ENCODE results near the gene OAS2.
"Not testable (repeated sequence)": the region's sequence is repeated elsewhere in the genome, so short reads cannot be mapped to it uniquely, and the experiment has no call there.

OAS2 gene

DNA sequence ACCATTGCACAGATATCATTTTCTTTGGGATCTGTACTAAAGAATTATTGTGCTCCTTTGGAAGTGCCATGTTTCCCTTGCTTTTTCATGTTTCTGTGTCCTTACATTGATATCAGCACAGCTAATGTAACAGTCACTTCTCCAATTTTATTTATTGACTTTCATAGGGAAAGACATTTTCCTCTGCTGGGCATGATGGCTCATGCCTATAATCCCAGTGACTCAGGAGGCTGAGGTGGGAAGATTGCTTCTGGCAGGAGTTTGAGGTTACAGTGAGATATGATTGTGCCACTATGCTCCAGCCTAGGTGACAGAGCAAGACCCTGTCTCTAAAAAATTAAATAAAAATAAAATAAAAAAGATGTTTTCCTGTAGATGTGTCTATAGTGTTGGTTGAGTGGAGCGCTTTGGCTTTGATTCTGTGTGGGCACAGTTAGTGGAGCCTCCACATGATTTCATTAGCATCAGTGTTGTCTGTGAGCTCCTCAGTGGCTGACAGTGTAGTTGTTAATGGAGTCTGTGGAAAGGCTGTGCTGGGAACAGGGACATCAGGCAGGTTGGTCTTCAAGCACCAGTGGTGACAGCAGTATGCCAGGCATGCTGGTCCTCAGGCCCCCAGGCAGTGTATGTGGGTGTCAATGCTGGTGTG, 7.4 kb downstream of the OAS2 start:
- DNase-seq (ENCODE audit: low read depth in 2 of 2): no peak

DNA sequence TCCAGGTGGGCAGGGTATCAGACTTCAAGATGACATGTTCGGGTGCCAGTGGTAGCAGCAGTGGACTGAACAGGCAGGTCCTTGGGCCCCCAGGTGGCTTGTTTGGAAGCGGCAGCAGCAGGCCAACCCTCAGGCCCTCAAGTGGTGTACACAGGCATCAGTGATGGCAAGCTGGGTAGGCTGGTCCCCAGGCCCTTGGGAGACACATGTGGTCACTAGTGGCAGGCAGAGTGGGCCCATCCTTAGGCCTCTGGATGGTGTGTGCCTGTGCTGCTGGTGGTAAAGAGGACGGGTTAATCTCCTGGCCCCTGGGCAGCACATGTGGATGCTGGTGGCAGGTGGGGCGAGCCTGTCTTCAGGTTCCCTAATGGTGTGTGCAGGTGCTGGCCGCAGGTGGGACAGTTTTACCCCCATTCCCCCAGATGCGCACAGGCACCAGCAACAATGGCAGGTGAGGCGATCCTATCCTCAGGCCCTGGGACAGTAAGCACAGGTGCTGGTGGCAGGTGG, 8.0 kb downstream of the OAS2 start:
- DNase-seq (ENCODE audit: low read depth in 2 of 2): no peak

DNA sequence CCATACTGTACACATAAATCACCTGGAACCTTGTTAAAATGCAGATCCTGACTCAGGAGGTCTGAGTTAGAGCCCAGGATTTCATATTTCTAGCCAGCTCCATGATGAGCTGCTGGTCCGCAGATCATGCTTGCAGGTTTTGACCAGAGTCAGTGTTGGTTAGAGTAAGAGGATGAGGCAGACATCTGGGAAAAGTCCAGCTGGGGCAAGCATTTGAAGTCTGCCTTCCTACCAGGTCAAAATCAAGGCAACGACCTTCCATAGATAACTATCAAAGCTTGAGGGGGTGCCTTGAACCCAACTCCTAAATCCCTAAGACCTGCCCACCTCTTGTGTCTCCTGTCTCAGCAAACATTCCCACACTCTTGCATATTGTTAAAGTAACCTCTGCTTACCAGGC, 9.2 kb downstream of the OAS2 start:
- no peak for DNase-seq (ENCODE audit: low read depth in 2 of 2)

DNA sequence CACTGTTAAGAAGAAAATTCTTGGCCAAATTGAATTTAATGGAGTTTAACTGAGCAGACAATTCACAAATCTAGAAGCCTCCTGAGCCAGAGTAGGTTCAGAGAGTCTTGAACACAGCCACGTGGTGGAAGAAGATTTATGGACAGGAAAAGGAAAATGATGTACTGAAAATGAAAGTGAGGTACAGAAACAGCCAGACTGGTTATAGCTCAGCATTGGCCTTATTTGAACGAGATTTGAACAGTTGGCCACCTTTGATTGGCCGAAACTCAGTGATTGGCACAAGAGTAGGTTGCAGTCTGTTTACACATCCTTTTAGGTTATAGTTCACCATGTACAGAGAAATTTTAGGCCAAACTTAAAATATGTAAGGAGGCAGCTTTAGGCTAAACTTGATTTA, 9.9 kb downstream of the OAS2 start:
- DNase-seq (ENCODE audit: low read depth in 2 of 2): no peak

DNA sequence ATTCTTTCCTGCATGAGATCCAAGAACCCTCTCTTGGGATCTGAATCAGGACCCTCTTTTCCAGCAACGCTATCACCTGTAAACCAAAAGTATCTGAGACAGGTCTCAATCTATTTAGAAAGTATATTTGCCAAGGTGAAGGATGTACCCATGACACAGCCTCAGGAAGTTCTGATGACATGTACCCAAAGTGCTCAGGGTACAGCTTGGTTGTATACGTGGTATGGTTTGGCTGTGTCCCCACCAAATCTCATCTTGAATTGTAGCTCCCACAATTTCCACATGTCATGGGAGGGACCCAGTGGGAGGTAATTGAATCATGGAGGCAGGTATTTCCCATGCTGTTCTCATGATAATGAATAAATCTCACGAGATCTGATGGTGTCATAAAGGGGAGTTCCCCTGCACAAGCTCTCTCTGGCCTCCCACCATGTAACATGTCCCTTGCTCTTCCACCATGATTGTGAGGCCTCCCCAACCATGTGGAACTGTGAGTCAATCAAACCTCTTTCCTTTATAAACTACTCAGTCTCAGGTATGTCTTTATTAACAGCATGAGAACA, 10.6 kb downstream of the OAS2 start:
- DNase-seq (ENCODE audit: low read depth in 2 of 2): not testable (repeated sequence)

DNA sequence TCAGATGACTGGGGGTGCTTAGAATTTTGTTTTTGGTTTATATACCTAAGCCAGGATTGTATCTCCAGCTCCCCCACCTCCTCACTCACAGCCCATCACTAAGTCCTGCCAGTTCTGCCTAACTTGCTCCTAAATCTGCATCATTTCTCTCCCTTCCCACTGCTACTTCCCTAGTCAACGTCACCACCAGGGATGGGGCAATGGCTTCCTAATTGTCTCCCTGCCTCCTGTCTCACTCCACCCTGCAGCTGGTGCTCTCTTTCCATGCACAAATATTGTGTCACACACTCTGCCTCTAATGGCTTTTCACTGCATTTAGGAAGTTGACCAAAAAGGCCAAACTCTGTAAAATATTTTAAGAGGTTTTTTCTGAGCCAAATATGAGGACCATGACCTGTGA, 11.5 kb downstream of the OAS2 start:
- DNase-seq (ENCODE audit: low read depth in 2 of 2): no peak

DNA sequence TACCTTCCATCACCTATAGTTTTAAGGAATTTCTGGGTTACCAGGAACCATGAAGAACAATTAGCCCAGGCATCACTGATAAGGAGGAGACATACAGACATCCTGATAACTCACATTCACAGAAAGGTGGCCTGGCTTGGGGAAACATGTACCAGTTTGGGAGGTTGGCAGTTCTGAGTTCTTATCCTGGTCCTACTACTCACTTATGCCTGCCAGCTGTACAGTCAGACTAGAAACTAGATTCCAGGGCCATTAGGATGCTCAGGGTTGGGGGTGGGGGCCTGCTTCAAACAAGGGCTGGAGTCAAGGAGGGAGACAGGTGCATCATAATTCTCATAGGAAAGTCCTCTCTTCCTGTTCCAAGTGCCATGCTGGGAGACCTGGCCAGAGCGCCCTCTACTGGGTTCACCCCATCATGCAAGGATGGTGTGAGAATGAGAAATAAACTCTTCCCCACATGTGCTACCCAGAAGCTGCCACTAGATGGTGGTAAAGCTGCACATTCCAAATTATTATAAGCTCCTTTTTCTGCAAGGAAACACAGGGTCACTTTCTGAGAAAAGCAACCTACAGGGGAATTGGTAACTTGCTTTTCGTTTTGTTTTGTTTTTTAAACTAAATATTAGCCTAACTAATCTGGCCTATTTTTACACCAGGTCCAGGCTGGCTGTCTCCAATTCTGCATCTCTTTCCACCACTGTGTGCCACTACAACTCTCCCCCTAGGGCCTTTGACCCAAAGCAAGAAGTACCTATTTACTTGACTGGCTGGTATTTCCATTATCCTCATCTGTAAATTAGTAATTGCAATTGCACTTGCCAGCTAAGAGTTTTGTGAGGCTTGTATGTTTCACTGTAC, 14.5 kb downstream of the OAS2 start:
- DNase-seq (ENCODE audit: low read depth in 2 of 2): no peak

DNA sequence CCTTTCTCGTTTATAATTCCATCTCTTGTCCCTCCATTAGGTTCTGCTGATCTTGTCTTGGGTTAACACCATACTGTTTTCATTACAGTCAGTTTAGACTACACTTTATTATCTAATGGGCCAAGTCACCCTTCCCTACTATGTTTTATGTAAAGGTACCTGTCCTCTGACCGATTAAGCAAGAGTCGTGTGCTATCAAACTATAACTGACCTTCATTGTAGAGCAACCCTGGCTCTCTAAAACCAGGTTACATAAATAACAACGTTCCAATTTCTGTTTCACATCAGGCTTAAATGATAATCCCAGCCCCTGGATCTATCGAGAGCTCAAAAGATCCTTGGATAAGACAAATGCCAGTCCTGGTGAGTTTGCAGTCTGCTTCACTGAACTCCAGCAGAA, 16.7 kb downstream of the OAS2 start:
- no peak for DNase-seq (ENCODE audit: low read depth in 2 of 2)

DNA sequence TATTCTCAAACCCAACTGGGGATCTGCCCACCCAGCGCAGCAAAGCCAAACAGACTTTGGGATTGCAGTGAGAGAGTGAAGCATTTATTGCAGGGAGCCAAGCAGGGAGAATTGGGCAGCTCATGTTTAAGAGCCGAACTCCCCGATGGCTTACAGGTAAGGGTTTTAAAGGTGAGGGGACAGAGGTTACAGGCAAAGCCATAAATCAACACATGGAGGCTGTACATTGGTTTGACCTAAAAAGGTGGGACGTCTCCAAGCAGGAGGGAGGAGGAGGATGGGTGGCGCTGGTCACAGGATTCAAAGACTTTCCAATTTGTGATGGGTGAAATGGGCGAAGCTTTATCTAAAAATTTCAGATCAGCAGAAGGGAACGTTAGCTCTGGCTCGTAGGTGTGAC, 18.2 kb downstream of the OAS2 start:
- no peak for DNase-seq (ENCODE audit: low read depth in 2 of 2)

DNA sequence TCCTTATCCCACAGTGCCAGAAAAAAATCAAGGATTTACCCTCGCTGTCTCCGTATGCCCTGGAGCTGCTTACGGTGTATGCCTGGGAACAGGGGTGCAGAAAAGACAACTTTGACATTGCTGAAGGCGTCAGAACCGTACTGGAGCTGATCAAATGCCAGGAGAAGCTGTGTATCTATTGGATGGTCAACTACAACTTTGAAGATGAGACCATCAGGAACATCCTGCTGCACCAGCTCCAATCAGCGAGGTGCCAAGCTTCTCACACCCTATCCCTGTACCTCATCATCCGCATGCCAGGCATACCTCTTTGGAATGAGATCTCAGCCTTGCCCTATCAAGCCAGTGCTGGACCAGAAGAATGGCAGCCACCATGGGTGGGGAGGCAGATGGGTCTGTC, 19.2 kb downstream of the OAS2 start:
- DNase-seq (ENCODE audit: low read depth in 2 of 2): no peak

DNA sequence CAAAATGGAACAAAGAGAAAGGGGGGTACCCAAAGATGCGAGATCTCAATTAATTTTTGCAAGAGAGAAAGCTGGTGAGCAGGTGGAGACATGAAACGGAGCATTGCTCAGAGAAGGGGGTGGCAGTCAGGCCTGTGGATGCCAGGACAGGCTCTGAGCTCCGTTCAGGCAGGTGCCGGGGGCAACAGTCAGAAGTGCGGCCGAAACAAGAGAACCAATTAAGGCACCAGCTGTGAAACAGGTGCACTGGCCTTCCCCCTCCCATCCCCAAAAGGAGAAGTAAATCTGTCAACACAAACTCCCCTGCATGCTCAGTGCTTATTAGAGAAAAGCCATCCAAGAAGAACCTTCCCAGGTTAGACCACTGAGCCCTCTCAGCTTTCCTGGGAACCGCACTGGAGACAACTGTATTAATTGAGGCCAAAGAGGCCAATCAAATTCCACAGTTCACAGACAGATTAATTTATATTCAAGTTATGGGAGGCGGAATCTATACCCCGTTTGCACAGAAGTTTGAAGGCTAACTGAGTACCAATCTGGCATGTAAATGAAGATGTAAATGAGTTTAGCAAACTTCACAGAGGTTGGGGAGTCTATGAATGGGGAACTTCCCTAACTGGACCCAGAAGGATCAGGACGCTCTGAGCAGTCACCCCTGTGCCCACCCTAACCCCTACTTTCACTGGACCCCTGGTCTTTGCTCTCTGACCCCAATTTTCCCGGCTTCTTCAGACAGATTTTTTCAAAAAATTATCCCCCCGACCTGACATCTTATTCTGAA, 20.9 kb downstream of the OAS2 start:
- no peak for DNase-seq (ENCODE audit: low read depth in 2 of 2)

DNA sequence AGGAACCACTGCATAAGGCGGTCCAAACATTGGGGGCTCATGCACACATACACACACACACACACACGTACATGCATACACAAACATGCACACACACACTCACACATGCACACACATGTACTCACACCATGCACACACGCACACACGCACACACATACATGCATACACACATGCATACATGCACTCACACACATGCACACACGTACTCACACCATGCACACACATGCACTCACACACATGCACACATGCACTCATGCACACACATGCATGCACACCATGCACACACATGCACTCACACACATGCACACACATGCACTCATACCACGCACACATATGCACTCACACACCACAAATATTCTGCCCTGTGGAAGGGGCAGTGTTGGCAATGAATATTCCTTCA, 22.1 kb downstream of the OAS2 start:
- no peak for DNase-seq (ENCODE audit: low read depth in 2 of 2)

DNA sequence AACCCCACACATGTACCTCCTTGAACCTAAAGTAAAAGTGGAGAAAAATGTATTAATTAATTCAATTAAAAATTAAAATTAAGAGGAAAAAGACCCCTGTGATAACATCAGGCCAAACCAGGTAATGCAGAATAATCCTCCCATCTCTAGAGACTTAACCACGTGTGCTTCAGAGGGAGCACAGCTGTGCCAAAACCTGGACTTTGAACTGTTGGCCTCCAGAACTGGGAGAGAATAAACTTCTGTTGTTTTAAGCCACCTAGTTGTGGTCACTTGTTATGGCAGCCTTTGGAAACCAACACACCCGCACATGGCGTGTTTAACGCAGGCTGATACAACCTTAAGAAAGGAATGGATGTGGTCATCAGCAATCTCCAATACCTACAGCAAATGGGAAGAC, 23.8 kb downstream of the OAS2 start:
- DNase-seq (ENCODE audit: low read depth in 2 of 2): no peak

DNA sequence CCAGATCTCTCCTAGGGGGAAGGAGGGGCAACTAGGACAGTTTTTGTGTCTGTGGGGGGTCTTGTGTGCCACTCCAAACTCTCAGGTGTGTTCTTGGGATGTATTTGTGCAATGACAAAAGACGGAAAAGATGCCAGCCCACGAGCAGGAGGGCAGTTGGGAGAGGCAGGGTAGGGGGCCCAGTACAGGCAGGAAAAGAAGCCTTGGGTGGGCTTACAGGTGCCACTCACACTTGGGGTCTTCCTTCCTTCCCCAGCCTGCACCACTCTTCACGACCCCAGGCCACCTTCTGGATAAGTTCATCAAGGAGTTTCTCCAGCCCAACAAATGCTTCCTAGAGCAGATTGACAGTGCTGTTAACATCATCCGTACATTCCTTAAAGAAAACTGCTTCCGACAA, 24.4 kb downstream of the OAS2 start:
- DNase-seq (ENCODE audit: low read depth in 2 of 2): no peak

DNA sequence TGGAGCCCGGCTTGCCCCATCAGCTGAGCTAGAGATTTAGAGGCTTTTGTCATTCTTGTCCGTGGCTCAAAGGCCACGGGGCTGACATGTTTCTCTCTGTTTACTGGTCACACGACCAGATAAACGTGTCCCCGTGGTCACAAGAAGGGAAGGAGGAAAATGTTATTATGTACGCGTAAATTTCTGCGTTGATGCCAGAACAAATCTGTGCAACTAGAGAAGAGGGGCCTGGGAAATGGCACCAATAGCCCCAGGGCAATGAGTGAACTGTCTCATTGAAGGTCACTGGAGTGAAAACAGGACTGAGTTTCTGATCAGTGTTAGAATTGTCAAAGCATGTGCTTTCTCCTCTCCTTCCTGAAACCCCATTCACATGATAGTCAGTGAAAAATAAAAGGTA, 25.3 kb downstream of the OAS2 start:
- DNase-seq (ENCODE audit: low read depth in 2 of 2): no peak

DNA sequence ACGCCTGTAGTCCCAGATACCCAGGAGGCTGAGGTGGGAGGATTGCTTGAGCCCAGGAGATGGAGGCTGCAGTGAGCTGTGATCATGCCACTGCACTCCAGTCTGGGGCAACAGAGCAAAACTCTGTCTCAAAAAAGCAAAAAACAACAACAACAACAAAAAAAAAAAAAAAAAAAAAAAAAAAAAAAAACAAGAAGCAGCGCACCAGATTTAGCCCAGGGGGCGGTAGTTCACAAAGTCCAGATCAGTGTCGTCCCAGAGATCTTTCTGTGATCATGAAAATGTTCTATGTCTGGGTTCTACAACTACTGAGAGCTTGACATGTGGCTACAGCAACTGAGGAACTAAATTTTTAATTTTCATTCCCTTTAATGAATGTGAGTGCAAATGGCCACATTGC, 27.4 kb downstream of the OAS2 start:
- DNase-seq (ENCODE audit: low read depth in 2 of 2): no peak

DNA sequence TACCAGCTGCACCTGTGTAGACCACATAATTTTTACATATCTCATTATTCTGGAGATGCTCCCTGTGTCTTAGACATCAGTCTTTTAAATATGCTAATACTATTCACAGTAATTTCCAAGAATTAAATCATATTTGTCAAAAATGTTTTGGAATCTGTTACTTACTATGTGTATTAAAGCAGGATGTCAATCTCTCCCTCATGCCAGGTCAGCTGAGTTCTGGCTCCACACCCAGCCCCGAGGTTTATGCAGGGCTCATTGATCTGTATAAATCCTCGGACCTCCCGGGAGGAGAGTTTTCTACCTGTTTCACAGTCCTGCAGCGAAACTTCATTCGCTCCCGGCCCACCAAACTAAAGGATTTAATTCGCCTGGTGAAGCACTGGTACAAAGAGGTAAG, 27.9 kb downstream of the OAS2 start:
- no peak for DNase-seq (ENCODE audit: low read depth in 2 of 2)

DNA sequence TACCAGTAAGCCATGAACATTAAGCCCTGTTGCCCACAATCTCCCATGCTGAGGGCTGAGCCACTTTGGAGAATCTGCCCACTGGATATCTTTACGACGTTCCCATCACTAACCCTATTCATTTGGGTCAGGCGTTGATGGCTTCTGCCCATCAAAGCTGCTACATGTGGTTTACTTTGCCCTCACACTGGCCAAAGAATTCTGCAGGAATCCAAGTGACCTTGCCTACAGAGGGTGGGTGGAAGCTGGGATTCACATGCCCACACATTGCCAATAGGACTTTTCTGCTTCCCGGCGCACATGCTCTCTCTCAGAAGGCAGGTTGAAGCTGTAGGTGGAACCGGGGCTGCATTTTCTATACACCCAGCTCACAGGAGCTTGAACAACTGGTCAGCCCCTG, 28.3 kb downstream of the OAS2 start:
- no peak for DNase-seq (ENCODE audit: low read depth in 2 of 2)

DNA sequence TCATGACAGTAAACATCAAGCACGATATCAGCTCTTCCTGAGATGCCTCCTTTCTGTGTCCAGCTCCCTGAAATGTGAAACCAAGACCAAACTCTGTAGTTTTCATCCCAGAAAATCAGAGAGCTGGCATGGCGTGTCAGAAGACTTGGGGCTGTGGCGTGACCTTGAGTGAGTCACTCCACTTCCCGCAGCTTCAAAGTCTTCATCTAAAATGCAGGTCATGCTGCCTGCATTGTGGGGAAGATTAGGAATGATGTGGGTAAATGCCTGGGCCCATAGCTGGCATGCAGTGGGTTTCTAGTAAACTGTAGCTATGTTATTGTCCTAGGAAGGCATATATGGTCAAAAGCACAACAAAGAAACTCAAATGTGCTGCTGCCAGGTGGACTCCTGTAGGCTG, 28.8 kb downstream of the OAS2 start:
- DNase-seq (ENCODE audit: low read depth in 2 of 2): no peak

DNA sequence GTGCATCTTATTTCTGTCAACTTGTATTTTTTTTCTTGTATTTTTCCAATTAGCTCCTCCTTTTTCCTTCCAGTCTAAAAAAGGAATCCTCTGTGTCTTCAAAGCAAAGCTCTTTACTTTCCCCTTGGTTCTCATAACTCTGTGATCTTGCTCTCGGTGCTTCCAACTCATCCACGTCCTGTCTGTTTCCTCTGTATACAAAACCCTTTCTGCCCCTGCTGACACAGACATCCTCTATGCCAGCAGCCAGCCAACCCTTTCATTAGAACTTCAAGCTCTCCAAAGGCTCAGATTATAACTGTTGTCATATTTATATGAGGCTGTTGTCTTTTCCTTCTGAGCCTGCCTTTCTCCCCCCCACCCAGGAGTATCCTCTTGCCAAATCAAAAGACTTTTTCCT, 32.4 kb downstream of the OAS2 start:
- DNase-seq (ENCODE audit: low read depth in 2 of 2): no peak

DNA sequence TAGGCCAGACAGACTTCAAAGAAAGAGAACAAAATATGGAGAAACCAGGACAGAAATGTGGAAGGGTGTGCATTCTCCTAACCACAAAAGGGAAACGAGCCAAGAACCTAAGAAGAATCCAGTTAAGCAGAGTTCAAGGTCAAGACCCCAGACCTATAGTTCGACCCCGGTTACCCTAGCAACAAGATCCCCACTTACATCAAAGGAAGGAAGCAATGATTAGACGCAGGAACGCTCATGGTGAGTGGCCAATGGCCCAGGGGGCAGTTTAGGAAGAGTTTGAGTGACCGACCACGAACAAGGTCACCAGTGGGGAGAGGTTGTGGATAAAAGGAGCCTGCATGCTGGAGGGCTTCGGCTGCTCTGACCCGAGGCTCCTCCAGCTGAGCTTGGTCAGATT, 36.2 kb downstream of the OAS2 start:
- no peak for DNase-seq (ENCODE audit: low read depth in 2 of 2)

DNA sequence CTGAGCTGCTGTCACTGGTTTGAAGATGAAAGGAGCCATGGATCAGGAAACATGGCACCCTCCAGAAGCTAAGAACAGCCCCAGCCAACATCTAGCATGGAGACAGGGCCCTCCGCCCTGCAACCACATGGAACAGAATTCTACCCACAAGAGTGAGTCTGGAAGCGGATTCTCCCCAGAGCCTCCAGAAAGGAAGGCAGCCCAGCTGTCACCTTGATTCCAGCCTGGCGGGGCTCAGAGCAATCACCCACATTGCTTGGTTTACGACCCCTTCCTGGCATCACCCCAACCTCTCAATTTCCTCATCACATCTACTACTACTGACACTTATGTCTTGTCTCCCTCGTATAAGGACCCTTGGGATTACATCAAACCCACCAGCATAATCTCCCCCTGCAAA, 38.5 kb downstream of the OAS2 start:
- DNase-seq (ENCODE audit: low read depth in 2 of 2): no peak
